HG03571 (cell line): ENCODE data around the gene FRYL.
"Not testable (repeated sequence)": the region's sequence is repeated elsewhere in the genome, so short reads cannot be mapped to it uniquely, and the experiment has no call there.

Source experiments
- ATAC-seq: cut with Tn5 transposase; IDR thresholded peaks from one replicate; pipeline ENCODE4 v1.9.1; 2021; ENCODE audit not compliant: unreplicated experiment

FRYL gene

DNA sequence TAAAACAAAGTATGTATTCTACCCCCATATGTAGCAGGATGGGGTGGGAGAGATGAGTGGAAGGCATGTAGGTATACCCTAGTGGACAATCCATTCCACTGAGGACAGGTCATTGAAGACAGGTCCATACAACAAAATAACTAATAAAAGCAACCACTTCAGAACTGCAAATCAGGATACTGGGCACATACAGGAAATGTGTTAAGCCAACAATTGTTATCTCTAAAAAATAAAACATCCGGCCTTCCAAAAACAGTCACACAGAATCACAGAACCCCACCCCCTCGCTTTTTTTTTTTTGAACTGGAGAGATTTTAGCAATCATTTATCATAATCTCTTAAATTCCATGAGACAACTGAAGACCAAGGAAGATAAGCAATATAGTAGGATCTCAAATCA, 112.9 kb downstream of the FRYL start:
- ATAC-seq, result no peak

DNA sequence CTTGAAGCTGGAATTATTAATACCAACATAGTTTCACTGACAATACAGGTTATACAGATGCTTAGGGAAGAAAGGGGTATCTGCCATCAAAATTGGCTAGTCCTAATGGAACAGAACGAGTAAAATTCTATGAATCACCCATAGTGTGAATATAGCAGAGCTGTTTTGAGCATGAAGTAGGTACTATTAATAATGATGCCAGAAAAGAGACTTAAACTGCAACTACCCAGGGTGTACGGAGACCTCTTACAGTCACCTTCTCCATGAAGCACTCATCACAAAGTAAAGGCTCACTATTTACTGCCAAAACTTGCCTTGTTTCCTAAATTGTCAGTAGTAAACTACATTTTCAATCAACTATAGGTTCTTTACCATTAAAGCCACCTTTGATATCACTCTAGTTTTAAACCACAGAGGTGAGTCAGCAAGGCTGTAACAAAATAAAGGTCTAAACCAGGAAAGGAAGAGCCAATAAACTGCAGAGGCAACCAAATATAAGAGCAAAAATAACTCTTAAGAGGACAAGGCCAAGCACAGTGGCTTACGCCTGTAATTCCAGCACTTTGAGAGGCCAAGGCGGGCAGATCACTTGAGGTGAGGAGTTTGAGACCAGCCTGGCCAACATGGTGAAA, 114.4 kb downstream of the FRYL start:
- ATAC-seq, result no peak

DNA sequence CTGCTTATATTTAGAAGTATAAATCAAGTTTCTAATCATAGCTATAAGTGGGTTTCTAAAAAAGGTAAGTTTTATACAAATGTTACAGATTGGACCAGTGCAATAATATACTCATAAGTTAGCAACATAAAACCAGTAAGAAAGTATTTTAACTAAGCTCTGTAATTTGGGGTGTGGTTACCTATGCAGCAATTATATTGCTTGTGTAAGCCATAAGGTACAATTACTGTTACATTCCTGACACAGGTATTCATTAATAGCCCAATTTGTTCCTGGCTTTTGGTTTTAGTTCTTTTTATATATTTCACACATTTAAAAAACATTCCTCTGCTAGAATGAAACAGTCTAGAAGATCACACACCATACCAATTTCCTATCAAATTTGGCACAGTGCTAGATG, 115.1 kb downstream of the FRYL start:
- no peak for ATAC-seq

DNA sequence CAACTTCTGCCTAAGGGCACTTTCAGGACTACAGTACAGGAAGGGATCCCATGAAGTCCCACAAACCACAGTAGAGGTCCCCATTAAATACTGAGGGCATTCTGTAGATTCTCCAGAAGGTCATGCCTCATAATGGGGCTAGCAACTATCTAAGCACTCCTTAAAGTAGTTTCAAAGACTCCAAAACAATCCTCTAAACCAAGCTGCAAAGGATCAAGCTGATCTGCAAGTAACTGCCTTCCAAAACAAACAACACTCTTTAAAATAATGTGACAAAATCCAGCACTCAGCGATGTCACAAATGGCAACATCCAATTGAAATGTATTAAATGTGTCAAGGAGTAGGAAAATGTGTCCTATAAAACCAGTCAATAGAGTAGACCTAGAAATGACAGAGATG, 118.7 kb downstream of the FRYL start:
- ATAC-seq, result no peak

DNA sequence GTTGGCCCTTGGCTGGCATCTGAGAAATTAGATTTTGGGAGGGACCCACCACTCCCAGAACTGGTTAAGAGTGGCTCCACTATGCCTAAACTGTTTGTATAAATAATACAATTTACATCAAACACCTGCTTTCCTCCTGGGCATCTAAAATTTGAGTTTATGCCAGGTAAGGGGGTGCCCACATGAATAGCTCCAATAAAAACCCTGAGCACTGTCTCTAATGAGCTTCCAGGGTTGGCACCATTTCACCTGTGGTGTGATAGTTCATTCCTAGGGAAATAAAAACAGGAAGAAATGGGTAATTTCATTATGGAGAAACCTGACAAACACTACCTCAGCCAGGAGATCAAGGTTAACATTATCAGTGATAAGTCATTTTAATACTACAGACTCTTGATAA, 119.7 kb downstream of the FRYL start:
- no peak for ATAC-seq

DNA sequence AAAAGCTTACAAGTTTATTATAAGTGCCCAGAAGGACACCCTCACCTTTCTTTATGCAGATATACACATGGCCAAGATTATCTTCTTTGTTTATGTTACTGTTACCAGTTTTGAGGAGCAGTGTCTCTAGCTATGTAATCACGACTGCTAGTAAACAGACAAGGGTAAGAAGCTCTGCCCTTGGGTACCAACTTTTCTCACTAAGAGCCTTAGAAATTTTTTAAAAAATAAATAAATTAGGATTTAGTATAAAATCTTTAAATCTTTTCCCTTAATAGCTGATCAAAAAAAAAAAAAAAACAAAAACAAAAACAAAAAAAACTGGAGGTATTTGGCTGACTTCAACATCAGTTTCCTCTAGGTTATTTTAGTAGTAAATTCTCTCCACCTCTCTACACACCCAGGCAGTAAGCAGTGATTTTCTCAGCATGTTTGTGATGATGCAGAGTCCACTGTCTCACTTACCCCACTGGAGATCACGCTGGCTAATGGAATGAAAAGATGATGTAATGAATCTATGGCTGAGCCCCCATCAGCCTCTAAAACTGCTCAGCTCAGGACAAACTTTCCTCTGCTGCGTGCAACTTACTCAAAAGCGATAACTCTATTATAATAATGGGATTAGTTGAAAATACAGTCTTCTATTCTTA, 125.9 kb downstream of the FRYL start:
- ATAC-seq, result no peak

DNA sequence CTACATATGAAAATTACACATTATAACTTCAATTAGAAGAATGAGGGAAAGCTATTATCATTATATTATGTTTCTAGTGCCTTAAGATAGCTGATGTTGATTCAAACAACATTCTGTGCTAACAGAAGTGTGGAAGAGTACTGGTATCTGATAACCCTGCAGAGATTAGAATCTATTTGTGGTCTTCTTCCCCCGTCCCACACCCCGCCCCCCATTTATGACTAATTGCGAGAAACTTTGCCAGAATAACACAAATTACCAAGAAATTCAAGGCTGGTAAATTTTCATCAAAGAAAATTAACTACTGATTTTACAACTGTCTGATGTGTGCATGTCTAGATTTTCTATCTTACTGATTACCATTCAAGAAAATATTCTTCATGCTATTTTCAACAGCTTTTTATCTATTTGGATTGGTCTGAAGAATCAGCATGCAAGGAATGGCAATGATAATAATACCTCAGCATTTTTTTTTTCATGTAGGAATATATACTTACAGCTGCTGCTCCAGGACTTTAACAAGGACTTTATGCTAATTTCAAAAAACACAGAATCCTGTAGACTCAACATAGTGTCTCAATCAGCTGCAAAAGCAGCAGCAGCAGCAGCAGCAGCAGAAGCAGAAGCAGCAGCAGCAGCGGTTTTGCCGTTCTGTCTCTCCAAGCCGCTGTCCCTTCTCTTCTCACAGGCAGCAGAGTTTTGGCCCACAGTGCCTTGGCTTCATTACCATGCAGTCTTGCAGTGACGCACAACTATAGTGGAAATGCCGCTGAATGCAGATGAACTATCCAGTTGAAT, 126.7 kb downstream of the FRYL start:
- no peak for ATAC-seq

DNA sequence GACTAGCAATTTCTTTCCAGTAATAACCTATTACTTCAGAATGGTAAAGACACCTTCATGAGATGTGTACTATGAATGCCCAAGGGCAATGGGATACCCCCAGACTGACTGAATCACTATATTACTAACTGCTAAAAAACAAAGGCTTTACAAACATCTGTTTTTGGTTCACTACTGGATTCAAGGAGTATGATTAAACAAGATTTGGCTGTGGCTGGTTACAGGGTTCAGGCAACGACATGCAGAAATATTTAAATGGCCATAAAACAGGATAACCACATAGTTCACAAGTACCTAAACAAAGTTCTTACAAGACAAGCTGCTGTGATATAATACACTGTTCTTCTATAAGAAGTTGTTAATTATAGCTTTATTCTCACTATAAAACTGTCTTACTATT, 128.2 kb downstream of the FRYL start:
- no peak for ATAC-seq

DNA sequence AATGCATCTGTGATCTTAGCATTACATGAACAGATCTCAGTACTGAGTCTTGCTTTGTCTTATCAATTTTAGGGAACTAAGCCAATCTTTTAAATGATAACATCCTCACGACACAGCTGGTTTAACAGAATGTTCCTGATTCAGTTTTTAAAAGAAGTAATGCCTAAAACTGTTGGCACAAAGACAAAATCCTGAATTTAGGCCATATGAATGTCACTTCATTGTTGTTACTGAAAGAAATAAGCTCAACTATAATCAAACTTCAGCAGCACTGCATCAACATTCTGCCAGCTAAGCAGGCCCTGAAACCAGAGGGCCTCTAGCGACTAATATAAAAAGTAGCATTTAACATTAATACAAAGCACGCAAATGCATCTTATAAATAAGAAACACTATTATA, 130.6 kb downstream of the FRYL start:
- no peak for ATAC-seq

DNA sequence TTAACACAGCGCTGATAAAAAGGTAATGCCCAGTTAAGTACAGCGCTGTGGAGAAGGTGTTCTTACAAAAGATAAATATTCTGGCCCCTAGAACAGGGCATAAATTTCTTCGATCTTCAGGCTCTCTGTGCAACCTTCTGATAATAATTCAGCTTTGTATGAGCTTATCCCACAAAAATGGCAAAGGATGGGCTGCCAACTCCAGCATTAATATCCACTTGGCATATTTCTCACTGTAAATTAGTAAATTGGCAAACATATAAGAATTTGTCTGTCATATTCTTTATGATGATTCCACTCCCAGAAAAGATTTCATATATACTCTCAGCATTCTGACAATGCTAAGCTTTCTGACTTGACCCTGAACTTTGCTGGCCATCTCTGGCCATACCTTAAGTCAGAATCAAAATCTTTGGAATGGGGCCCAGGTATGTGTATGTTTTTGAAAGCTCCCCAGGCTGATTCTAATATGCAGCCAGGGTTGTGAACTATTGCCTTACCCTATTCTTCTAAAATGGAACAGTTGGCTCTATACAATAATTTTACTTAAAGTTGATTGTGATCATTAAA, 134.8 kb downstream of the FRYL start:
- ATAC-seq, result no peak

DNA sequence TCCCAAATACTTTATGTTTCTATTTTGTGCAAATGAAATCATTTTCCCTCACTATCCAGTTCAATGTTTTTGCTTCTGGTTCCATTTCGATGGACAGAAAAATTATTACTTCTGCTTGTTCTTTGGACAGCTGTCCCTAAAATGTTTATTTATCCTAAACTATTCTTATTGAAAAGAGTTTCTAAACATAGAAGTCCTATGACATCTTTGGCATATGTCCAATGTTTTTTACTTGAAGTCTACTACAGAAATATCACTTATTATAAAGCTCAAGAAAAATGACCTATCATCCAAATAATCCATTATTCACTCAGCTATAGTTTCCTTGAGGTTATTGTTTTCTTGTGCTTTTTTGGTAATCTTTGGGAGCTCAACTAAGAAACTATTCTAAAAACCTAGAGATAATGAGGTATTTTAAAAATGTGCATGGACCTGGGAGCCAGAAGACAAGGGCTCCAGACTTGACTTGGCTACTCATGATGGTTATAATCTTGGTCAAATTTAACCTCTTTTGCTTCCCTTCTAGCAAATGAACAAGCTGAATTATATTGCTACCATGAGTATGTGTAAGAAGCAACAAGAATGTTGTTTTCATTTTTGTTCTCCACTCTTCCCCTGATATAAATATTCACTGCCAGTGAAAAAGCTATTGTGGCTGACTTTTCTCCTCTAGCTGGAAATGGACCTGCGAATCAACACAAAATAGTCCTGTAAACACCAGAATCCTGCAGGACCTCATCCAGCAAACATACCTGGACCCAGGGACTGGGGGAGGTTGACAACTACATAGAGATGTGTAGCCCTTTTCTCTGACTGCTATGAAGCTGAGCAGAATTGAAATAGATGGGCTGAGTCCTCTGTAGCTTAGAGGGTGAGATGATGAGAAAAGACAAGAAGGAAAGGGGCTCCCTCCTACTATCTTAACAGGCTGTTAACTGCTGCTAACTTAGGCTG, 137.4 kb downstream of the FRYL start:
- ATAC-seq, result no peak

DNA sequence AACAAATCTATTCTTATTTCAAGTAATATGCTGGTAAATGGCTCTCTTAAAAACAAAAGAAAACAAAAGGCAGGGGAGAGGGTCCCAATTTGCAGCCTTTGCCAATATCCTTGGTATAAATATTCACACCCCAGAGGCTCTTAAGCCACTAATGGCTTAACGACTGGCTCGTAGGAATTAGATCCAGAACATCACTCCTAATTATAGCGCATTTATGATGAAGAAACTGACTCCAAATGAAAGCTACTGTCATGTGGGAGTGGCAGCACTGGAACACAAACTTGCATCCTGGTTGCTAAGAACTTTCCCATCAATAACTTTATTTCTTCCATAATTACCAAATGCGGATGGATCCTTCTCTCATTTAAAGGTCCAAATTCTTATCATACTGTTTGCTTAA, 138.7 kb downstream of the FRYL start:
- no peak for ATAC-seq

DNA sequence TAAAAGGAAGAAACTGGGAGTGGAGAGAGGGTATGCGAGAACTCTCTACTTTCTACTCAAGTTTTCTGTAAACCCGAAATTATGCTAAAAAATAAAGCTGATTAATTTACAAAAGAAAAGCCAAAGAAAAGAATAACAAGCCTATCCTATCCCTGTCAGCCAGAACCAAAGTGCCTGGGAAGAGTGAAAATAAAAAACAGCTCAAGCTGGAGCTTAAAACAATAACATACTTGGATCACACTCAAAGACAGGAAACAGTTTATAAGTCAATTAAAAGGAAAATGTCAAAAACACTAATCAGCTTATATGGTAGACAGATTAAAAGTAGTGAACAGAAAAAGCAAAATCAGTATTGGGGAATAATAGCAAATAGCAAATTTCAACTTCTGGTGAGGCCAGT, 139.4 kb downstream of the FRYL start:
- no peak for ATAC-seq

DNA sequence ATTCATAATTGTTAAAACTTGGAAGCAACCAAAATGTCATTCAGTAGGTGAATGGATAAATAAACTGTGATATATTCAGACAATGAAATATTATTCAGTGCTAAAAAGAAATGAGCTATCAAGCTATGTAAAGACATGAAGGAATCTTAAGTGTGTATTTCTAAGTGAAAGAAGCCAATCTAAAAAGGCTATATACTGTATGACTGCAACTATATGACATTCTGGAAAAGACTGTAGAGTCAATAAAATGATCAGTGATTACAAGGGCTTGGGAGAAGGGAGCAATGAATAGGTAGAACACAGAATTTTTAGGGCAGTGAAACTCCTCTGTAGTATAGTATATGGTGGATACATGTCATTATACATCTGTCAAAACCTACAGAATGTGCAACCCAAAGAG, 139.9 kb downstream of the FRYL start:
- ATAC-seq, result no peak

DNA sequence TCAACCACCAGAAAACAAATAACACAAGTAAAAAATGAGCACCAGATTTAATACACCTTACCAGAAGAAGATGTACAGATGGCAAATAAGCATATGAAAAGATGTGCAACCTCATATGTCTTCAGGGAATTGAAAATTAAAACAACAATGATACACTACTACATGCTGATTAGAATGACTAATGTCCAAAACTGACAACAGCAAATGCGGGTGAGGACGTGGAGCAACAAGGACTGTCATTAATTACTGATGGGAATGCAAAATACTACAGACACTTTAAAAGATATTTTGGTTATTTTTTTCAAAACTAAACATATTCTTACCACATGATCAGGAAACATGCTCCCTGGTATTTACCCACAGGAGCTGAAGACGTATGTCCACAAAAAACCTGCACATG, 140.3 kb downstream of the FRYL start:
- no peak for ATAC-seq

DNA sequence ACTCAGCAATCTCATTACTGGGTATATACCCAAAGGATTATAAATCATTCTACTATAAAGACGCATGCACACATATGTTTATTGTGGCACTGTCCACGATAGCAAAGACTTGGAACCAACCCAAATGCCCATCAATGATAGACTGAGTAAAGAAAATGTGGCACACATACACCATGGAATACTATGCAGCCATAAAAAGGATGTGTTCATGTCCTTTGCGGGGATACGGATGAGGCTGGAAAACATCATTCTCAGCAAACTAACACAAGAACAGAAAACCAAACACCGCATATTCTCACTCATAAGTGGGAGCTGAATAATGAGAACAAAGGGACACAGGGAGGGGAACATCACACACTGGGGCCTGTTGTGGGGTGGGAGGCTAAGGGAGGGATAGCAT, 141.5 kb downstream of the FRYL start:
- not testable (repeated sequence) for ATAC-seq

DNA sequence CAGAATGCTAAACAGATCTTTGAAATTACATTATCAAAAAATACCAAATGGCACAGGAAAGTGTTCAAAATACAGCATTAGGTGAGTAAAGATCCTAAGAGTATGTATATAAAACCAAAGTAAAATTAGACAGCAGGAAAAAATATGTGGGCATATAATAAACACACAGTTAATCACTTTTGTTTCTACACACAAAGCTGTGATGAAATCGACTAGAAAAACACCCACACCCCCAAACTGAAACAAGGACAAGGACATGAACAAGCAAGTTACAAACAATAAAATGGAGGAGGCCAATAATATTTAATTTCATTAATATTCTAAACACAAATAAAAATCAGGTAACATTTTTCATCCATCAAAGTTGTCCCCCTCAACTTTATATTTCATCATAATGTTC, 143.2 kb downstream of the FRYL start:
- no peak for ATAC-seq

DNA sequence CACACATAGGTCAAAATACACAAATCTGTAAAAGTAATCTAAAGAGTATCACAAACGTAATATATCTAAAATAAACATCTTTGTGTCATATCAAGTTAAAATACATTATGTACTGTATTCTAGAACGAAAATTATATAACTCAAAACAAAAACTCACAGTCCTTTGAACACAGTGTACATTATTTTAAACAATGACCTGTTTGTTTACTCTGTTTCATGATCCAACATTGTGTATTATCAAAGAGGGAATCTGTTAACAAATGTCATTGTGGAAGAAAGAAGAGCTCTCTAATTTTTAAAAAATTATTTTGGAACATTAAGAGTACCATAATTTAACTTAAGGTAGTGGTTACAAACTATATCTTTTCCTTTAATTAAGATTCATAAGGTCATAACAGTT, 144.1 kb downstream of the FRYL start:
- ATAC-seq, result no peak

DNA sequence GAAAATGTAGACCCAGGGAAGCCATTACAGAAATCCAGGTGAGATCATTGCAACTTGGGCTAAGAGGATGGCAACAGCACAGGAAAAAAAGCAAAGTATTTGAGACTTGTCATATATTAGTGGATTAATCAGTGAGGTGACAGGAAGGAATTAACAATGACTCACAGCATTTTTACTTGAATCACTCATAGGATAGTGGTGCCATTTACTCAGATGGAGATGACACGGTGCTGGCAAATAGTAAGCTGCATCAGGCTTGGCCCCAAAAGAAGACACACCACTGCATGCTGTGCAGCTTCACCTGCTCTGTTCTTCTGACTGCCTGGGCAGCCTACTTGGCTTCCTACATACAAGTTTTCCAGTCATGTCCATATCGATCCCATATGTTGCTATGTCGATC, 144.8 kb downstream of the FRYL start:
- no peak for ATAC-seq

DNA sequence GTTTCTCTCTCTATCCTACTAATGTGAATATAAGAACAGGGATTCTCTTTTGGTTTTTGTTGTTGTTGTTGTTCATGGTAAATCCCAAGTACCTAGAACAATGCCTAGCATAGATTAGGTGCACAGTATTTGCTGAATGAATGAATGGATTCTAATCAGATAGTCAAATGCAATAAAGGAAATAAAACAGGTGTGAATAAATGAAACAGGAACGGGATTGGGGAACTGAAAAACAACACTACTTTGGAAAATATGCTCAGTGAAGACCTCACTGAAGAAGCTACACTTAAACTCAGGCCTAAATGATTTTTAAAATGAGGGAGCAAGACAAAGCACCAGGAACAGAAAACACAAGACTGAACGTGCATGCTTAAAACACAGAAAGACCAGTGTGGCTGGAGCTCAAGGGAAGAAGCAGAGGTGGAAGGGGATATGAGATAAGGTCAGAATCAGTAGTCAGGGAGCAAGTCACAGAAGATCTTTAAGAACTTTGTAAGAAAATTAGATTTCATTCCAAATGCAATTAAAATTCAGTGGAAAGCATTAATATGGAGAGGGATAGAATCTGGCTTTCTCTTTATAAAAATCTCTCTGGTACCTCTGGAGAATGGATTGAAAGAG, 145.3 kb downstream of the FRYL start:
- no peak for ATAC-seq
